GM13976 (cell line): ENCODE measurements around the gene KIFC3.
"Not testable (repeated sequence)": the region's sequence is repeated elsewhere in the genome, so short reads cannot be mapped to it uniquely, and the experiment has no call there.

Experiments
- DNase-seq: peaks from one replicate; pipeline ENCODE4 v3.0.0; 2012; ENCODE audit warnings: low spot score
- in situ Hi-C: fragments of 300-500 bp; cut with MboI; formaldehyde crosslinking; loops from one replicate; pipeline ENCODE4 v1.12.0; 2022; ENCODE audit warnings: low sequenced_read_pairs, mixed read lengths, inconsistent platforms; ENCODE audit not compliant: unreplicated experiment
- TF ChIP-seq, protein P1 (sequence below): IDR thresholded peaks from 2 replicates; pipeline ENCODE4 v1.5.1; 2012; ENCODE audit warnings: borderline replicate concordance, mild to moderate bottlenecking; ENCODE audit not compliant: insufficient read depth; ENCODE audit errors: extremely low read depth, missing control alignments, control extremely low read depth

Gene KIFC3

DNA sequence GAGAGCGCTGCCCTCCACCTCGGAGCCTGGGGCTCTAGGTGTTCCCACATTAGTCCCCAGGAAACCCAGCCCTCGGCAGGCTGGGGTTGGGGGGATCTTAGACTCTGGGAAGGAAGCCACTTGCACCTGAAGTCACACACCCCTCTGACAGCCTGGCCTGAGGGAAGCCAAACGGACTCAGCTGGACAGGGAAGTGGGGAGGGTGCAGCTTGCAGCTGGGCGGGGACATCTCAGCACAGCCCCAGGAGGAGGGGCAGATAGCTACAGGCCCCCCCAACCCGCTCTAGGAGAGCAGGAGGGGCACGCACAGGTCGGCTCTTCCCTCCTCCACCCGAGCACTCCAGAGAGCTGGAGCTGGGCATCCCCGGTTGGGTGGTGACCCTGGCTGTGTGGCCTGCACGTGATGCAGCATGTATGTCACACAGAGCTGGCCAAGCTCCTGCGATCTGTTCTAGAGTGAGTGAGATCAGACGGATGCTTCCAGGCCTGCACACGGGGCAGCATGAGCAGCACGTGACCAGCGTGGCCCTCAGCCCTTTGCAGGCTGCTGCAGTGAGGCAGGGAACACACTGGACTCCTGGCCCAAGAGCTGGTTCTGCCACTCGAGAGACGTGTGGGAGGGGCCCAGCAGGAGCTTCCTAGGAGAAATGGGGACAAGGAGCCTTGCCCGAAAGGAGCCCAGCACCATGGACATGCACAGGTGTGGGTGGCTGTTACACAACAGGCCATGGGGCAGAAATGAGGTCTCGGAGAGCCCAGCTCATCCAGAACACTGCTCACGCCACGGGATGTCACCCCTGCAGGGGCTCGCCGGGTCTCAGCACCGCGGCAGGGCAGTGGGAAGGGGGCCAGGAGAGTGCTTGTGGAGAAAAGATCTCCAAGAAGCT lies 15.4 kb downstream of the KIFC3 start:
- in situ Hi-C loops, result no loop called here
- no peak for DNase-seq
- TF ChIP-seq, protein P1, sequence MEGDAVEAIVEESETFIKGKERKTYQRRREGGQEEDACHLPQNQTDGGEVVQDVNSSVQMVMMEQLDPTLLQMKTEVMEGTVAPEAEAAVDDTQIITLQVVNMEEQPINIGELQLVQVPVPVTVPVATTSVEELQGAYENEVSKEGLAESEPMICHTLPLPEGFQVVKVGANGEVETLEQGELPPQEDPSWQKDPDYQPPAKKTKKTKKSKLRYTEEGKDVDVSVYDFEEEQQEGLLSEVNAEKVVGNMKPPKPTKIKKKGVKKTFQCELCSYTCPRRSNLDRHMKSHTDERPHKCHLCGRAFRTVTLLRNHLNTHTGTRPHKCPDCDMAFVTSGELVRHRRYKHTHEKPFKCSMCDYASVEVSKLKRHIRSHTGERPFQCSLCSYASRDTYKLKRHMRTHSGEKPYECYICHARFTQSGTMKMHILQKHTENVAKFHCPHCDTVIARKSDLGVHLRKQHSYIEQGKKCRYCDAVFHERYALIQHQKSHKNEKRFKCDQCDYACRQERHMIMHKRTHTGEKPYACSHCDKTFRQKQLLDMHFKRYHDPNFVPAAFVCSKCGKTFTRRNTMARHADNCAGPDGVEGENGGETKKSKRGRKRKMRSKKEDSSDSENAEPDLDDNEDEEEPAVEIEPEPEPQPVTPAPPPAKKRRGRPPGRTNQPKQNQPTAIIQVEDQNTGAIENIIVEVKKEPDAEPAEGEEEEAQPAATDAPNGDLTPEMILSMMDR, result no peak

DNA sequence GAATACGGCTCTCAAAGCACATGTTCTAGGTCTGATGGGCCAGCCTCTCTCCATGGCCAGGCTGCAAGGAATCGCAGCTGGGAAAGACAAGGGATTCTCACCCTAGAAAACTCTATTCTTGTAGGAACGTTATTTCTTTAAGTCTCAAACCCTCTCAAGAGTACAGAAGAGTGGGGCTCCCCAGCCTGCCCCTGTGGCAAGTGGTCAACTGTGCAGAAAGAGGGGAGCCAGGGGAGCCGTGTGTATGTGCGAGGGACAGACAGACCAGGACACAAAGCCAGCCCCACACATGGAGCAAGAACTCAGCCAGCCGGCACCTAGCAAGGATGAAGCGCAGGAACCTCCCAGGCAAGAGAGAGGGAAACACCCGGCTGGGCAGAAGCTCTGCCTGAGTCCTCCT lies 16.4 kb downstream of the KIFC3 start:
- DNase-seq, result no peak
- in situ Hi-C loops, result no loop called here
- TF ChIP-seq, protein P1, result no peak

DNA sequence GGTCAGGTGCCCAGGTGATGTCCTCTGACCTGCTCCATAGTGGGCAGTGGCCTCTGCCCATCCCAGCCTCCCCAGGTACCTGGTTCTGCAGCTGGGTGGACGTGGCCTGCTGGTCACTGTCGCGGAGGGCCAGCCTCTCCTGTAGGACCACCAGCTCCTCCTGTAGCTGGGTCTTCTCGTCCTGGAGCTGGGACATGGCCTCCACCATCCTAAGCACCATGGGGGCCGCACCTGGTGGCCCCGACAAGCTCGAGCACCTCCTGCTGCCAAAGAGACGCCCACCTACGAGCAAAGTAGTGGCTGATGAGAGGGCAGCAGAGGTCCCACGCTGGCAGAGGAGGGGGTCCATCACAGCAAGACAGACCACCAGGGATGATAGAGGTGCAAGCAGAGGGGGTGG lies 16.9 kb downstream of the KIFC3 start:
- TF ChIP-seq, protein P1, result no peak
- in situ Hi-C loops, result no loop called here
- no peak for DNase-seq

DNA sequence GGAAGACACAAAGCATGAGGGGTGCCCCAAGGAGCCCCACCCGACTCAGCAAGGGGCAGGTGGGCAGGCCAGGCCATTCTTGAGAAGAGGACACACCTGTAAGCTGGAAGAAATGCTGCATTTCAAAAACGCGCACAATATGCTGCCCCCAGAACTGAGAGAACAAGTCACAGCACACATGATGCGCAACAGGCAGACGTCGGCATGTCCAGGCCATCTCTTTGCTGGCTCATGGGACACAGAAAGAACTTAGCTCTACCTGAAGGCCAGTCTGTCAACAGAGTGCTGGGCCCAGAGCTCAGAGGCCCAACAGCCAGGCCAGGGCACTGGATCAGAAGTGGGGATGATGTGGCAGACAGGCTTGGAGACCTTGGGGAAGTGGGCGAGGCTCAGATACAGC lies 18.0 kb downstream of the KIFC3 start:
- in situ Hi-C loops, result no loop called here
- DNase-seq, result no peak
- TF ChIP-seq, protein P1, result no peak

DNA sequence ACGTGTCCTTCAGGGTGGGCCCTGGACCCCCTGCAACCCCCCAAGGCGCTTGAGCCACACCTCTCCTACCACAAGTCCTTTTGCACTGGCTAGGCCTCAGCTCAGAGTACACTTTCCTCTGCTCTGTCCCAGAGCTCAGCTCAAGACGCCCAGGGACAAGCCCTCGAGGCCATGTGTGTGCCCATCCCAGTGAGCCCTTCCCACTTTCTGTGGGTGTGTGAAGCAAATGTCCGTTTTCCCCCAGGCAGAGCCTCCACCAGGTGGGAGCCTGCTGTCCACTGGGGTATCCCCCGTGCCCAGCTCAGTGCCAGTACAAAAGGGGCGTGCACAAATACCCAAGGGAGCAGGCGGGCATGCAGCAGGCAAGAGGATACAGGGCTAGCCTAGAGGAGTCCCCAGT lies 18.4 kb downstream of the KIFC3 start:
- no peak for DNase-seq
- in situ Hi-C loops, result no loop called here
- TF ChIP-seq, protein P1, result no peak

DNA sequence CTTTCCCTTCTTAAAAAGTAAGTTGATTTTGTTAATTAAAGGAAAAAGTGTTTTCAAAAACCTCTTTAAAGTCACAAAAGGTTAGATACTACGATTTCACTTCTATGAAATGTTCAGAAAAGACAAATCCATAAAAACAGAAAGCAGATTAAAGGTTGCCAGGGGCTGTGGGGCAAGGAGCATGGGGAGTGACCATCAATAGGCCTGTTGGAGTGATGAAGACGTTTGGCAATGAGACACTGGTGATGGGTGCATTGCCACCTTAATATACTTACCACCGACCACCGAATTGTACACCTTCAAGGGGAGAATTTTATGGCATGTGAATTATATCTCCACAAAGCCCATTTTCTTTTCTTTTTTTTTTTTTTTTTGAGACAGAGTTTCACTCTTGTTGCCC lies 19.2 kb downstream of the KIFC3 start:
- no peak for DNase-seq
- TF ChIP-seq, protein P1, result no peak
- in situ Hi-C loops, result no loop called here

DNA sequence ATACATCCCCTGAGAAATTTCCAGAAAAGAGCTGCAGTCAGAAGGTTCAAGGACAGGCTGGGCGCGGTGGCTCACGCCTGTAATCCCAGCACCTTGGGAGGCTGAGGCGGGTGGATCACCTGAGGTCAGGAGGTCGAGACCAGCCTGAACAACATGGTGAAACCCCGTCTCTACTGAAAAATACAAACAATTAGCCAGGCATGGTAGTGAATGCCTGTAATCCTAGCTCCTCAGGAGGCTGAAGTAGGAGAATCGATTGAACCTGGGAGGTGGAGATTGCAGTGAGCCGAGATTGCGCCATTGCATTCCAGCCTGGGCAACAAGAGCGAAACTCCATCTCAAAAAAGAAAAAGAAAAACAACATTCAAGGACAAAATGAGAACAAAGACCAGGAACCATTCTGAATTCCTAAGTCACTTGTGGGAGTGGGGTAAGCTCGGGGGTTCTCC lies 19.7 kb downstream of the KIFC3 start:
- DNase-seq, in situ Hi-C loops: not testable (repeated sequence)
